Osteocyte (in vitro differentiated cells): ENCODE measurements around the gene GOLGB1. TPM values are rescaled to one million over a fixed set of nuclear protein-coding genes. Genes with fewer than 3 reads are reported as not detected.

Source experiments
- DNase-seq: peaks from one replicate; pipeline ENCODE4 v3.0.0; 2021; ENCODE audit warnings: mixed read lengths; ENCODE audit not compliant: unreplicated experiment; ENCODE audit errors: extremely low spot score
- H3K27ac Mint-ChIP-seq: one replicate; pipeline ENCODE4 v1.8.0; 2021; ENCODE audit warnings: mild to moderate bottlenecking, mixed read lengths; ENCODE audit not compliant: unreplicated experiment
- H3K27me3 Mint-ChIP-seq: one replicate; pipeline ENCODE4 v1.8.0; 2021; ENCODE audit warnings: mixed read lengths; ENCODE audit not compliant: unreplicated experiment
- H3K36me3 Mint-ChIP-seq: one replicate; pipeline ENCODE4 v1.8.0; 2021; ENCODE audit warnings: mixed read lengths; ENCODE audit not compliant: unreplicated experiment
- H3K4me1 Mint-ChIP-seq: one replicate; pipeline ENCODE4 v1.8.0; 2021; ENCODE audit warnings: mixed read lengths; ENCODE audit not compliant: unreplicated experiment
- H3K4me3 Mint-ChIP-seq: one replicate; pipeline ENCODE4 v1.8.0; 2021; ENCODE audit warnings: mild to moderate bottlenecking, moderate library complexity, mixed read lengths; ENCODE audit not compliant: unreplicated experiment
- H3K9me3 Mint-ChIP-seq: one replicate; pipeline ENCODE4 v1.8.0; 2021; ENCODE audit warnings: mixed read lengths; ENCODE audit not compliant: unreplicated experiment
- CTCF ChIP-seq: fragments of 200-600 bp; sonication (generic); IDR thresholded peaks from 2 replicates; pipeline ENCODE4 v1.5.0; 2021; ENCODE audit warnings: antibody characterized with exemption, mild to moderate bottlenecking, moderate library complexity
- total RNA-seq: library from RNA; stranded (reverse); gene quantifications from 2 replicates; pipeline ENCODE4 v1.2.1, GENCODE V29; 2021

The GOLGB1 gene
- total RNA-seq, 1 donor from 2014 or later: 60.5 TPM

GRCh38 chr3:121624147-121624899 lies 125.2 kb downstream of the GOLGB1 start:
- Mint-ChIP-seq H3K9me3 (peaks cover 6% of the 10 kb centered on the region), H3K36me3 (no peaks in the 10 kb centered on the region), H3K4me3 (no peak overlapping the region), H3K4me1 (no peaks in the 10 kb centered on the region), H3K27ac (no peak overlapping the region), H3K27me3 (peaks cover 6% of the 10 kb centered on the region)
- DNase-seq: no peak
- TF ChIP-seq CTCF: no peak

GRCh38 chr3:121621491-121621890 lies 128.1 kb downstream of the GOLGB1 start:
- peaks cover 10% of the 10 kb centered on the region for H3K27me3 Mint-ChIP-seq

GRCh38 chr3:121619691-121620090 lies 129.8 kb downstream of the GOLGB1 start:
- H3K36me3 Mint-ChIP-seq: no peaks in the 10 kb centered on the region
- no peak for TF ChIP-seq CTCF
- no peak for DNase-seq
- peaks cover 12% of the 10 kb centered on the region for H3K27me3 Mint-ChIP-seq
- no peak overlapping the region for H3K27ac Mint-ChIP-seq
- H3K9me3 Mint-ChIP-seq: peaks cover 6% of the 10 kb centered on the region
- H3K4me1 Mint-ChIP-seq: no peaks in the 10 kb centered on the region
- no peak overlapping the region for H3K4me3 Mint-ChIP-seq

More at GRCh38 chr3:121621491-121621890, 128.1 kb downstream of the GOLGB1 start:
- Mint-ChIP-seq H3K27ac (no peak overlapping the region), H3K4me3 (no peak overlapping the region), H3K4me1 (no peaks in the 10 kb centered on the region), H3K9me3 (peaks cover 6% of the 10 kb centered on the region), H3K36me3 (no peaks in the 10 kb centered on the region)
- TF ChIP-seq CTCF: no peak
- DNase-seq: no peak

Other genes with a start within 250 kb of the GOLGB1 start
- gene POLQ, start 203.8 kb downstream of the GOLGB1 start, total RNA-seq: 1.2 TPM in 2 replicates
- gene ARGFX, start 181.8 kb downstream of the GOLGB1 start, total RNA-seq: not detected in 2 replicates
- not detected in 2 replicates for gene FBXO40, start 156.4 kb downstream of the GOLGB1 start, total RNA-seq
- gene HCLS1, start 88.8 kb downstream of the GOLGB1 start, total RNA-seq: 0.57 TPM in 1 of 2 replicates, not detected in the other
- gene IQCB1, start 85.3 kb upstream of the GOLGB1 start, total RNA-seq: 16.3 and 17.1 TPM in 2 replicates
- 1.4 and 2.4 TPM in 2 replicates for gene EAF2, start 85.5 kb upstream of the GOLGB1 start, total RNA-seq
- gene SLC15A2, start 144.7 kb upstream of the GOLGB1 start, total RNA-seq: 0.40 and 0.50 TPM in 2 replicates